ENCODE results near the gene CLCA1. TPM values are rescaled to one million over a fixed set of nuclear protein-coding genes. Genes with fewer than 3 reads are reported as not detected.

The CLCA1 gene
- polyA plus RNA-seq, 5 donors: 1.1 TPM; not detected in 4

GRCh38 chr1:86546787-86547221, 78.1 kb downstream of the CLCA1 start, which contains the start of gene CLCA4:
Gene CLCA4, plus strand, starts transcription at chr1:86547078. Its CDS starts 42 bp downstream, at chr1:86547120.
- no peak for DNase-seq

- DNase-seq: no peak
These were observed 80.1 kb downstream of the CLCA1 start for GRCh38 chr1:86548839-86549238.

Other genes starting within 250 kb of the CLCA1 start
- gene ODF2L, start 72.6 kb upstream of the CLCA1 start, polyA plus RNA-seq (ENCODE audit: insufficient read depth in 1 of 5, insufficient read length in 5 of 5, low replicate concordance in 1 of 5): 100 to 1,000 TPM in 4 of 5 donors, 10 to 100 TPM in 1; 80.4 to 153 (median 130) TPM
- gene CLCA2, start 44.8 kb upstream of the CLCA1 start, polyA plus RNA-seq (ENCODE audit: insufficient read depth in 1 of 5, insufficient read length in 5 of 5, low replicate concordance in 1 of 5): under 1 TPM; 0.18 to 0.24 (median 0.21) TPM
- not detected for gene CLCA4, start 78.2 kb downstream of the CLCA1 start, polyA plus RNA-seq (ENCODE audit: insufficient read depth in 1 of 5, insufficient read length in 5 of 5, low replicate concordance in 1 of 5)
- 100 to 1,000 TPM in 3 of 5 donors, 10 to 100 TPM in 2; 83.0 to 115 (median 102) TPM for gene SH3GLB1, start 235.6 kb downstream of the CLCA1 start, polyA plus RNA-seq (ENCODE audit: insufficient read depth in 1 of 5, insufficient read length in 5 of 5, low replicate concordance in 1 of 5)